GM12875 (cell line): ENCODE data around the gene HOXD9.

ENCODE experiments used
- H3K4me3 ChIP-seq: one replicate; pipeline ENCODE4 v1.5.1; 2011; ENCODE audit warnings: low read depth, low read length, control low read depth
- CTCF ChIP-seq: IDR thresholded peaks from 2 replicates; pipeline ENCODE4 v1.5.1; 2011; ENCODE audit warnings: low read depth, mild to moderate bottlenecking, control low read depth, inconsistent platforms, low read length, moderate library complexity, borderline replicate concordance; ENCODE audit not compliant: insufficient read depth

HOXD9 gene

GRCh38 chr2:176082525-176082823 lies 40.0 kb upstream of the HOXD9 start:
- TF ChIP-seq CTCF, result no peak
- no peak overlapping the region for H3K4me3 ChIP-seq

- no peak for TF ChIP-seq CTCF
Measured at GRCh38 chr2:176082824-176083751, 39.4 kb upstream of the HOXD9 start.

DNA sequence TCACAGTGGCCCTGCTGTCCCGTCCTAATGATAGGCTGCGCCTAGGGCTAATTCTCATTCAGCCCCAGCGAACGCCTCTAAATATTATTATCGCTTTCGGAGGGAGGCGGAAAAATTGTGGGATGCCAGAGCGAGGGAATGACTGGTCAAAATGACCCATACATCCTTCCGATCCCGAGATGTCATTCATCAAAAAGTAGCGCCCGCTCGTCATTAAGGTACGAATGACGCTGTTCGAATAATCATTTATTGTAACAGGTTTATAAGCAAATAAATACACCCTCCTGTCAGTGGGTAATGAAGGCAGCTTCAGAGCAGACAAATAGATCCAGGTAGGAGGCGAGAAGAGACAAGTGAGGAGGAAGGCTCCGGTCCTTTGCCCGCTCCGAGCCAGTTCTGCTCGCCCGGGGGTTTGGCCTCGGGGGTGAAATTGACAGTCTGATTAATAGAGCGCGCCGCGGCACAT lies 38.7 kb upstream of the HOXD9 start, which contains the start of gene EVX2:
Gene EVX2 (minus strand): TSS at position 167 of the 466 bp plus-strand sequence. CDS start 186 bp downstream, outside the sequence.
- no peak for TF ChIP-seq CTCF
- H3K4me3 ChIP-seq, result no peak within 1 kb of the TSS

More at GRCh38 chr2:176082824-176083751, 39.4 kb upstream of the HOXD9 start:
- H3K4me3 ChIP-seq, result no peak overlapping the region

DNA sequence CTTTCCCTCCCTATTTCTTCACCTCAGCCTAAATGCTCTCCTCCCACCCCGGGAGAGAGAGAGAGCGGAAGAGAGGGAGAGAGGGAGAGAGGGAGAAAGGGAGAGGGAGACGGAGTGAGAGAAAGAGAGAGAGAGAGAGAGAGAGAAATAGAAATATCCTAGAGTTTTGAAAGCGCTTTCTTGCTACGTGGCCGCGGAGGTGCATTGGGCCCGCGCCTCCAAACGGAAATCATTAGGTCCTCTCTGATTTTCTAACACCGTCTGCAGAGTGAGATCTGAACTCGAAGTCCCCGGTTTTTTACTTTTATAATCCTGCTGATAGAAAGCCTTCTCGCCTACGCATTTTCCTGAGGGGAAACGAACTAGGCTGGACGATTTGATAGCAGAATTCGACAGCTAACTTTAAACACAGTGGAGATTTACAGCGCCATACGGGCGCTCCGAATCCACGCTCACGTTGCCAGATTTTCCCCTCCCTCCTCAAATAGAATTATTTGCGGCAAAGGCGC lies 37.9 kb upstream of the HOXD9 start:
- no peak for TF ChIP-seq CTCF
- H3K4me3 ChIP-seq, result no peak overlapping the region

GRCh38 chr2:176085120-176085788 lies 37.3 kb upstream of the HOXD9 start:
- no peak overlapping the region for H3K4me3 ChIP-seq
- no peak for TF ChIP-seq CTCF

GRCh38 chr2:176085861-176086771 lies 36.4 kb upstream of the HOXD9 start:
- no peak overlapping the region for H3K4me3 ChIP-seq
- peak; percentile 42; the same call in 1 of the 2 replicates for TF ChIP-seq CTCF
